Loucy (cell line): ENCODE data around the gene BSN.

ENCODE experiments used
- EZH2phosphoT487 ChIP-seq: fragments of 200-600 bp; IDR thresholded peaks from 2 replicates; pipeline ENCODE4 v1.6.1; 2018; ENCODE audit warnings: antibody characterized with exemption, mild to moderate bottlenecking, moderate library complexity, borderline replicate concordance
- TF ChIP-seq, protein P1 (sequence below): fragments of 200-600 bp; sonication (generic); conservative IDR thresholded peaks from 2 replicates; pipeline ENCODE4 v1.5.1; 2014; ENCODE audit warnings: mild to moderate bottlenecking, antibody characterized with exemption, low read length

DNA sequence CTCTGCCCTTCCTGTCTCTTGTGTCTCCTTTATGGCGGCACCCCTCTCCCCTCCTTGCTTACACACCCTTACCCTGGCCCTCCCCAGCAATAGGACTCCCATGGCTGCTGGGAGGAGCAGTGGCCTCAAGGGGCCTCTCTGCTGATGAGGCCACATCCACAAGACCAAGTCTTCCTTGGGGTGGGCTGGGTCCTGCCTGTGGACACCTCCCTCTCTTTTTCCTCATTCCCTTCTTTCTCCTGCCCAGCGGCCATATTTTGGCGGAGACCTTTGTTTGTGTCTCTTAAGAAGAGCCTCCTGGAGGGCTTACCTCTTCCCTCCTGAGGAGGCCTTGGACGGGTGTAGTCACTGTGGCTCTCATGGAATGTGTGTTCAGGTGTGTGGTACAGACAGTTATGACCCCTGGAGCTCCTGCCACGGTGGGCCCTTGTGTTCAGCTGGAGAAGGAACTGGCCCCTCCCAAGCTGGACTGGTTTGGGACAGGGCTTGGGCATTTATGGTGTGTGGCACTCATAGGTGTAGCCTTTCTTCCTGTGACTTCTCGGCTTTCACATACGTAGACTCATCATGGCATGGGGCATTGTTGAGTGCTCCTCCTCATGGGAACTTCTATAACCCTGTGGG is 63.2 kb downstream of the BSN start:
- TF ChIP-seq, protein P1, sequence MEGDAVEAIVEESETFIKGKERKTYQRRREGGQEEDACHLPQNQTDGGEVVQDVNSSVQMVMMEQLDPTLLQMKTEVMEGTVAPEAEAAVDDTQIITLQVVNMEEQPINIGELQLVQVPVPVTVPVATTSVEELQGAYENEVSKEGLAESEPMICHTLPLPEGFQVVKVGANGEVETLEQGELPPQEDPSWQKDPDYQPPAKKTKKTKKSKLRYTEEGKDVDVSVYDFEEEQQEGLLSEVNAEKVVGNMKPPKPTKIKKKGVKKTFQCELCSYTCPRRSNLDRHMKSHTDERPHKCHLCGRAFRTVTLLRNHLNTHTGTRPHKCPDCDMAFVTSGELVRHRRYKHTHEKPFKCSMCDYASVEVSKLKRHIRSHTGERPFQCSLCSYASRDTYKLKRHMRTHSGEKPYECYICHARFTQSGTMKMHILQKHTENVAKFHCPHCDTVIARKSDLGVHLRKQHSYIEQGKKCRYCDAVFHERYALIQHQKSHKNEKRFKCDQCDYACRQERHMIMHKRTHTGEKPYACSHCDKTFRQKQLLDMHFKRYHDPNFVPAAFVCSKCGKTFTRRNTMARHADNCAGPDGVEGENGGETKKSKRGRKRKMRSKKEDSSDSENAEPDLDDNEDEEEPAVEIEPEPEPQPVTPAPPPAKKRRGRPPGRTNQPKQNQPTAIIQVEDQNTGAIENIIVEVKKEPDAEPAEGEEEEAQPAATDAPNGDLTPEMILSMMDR = no peak
- TF ChIP-seq EZH2phosphoT487 = no peak
